Measurements from ENCODE around the gene SLC22A14. TPM values are rescaled to one million over a fixed set of nuclear protein-coding genes. Genes with fewer than 3 reads are reported as not detected.

The SLC22A14 gene
- total RNA-seq, 1 donor, result 0.86 TPM

DNA sequence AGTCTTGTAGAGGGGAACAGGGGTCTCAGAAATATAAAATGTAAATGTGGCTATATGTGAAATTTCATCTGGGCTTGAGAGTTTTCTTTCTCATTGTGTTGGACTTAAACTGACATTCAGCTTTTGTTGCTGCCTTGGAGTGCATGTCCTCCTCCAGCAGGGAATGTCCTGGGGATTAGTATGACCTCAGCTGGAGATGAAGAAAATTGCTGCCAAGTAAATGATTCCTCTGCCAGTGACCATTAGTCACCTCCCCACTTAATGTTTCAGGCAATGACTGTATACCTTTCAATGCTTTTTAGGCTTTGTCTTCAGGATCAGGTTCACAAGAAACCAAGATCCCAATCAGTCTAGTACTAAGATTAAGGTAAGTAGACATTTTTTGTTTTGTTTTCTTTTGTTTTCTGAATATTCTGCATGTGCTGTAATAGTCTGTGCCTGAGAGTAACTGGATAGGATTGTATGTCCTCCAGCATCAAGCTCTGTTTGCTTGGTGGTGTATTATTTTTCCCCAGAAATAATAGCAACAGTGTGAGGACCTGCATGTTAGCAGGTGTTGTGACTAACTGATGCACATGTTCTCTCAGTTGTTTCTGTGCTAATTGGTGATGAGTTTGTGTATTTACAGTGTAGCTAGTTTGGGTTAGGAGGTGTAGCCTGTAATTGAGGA lies 34.6 kb upstream of the SLC22A14 start:
- TF ChIP-seq, protein P1, sequence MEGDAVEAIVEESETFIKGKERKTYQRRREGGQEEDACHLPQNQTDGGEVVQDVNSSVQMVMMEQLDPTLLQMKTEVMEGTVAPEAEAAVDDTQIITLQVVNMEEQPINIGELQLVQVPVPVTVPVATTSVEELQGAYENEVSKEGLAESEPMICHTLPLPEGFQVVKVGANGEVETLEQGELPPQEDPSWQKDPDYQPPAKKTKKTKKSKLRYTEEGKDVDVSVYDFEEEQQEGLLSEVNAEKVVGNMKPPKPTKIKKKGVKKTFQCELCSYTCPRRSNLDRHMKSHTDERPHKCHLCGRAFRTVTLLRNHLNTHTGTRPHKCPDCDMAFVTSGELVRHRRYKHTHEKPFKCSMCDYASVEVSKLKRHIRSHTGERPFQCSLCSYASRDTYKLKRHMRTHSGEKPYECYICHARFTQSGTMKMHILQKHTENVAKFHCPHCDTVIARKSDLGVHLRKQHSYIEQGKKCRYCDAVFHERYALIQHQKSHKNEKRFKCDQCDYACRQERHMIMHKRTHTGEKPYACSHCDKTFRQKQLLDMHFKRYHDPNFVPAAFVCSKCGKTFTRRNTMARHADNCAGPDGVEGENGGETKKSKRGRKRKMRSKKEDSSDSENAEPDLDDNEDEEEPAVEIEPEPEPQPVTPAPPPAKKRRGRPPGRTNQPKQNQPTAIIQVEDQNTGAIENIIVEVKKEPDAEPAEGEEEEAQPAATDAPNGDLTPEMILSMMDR (IDR thresholded peaks at IDR 0.05; ENCODE audit: insufficient read depth, low read depth, low read length), result peak; percentile 30
- DNase-seq (ENCODE audit: low read depth), result peak; percentile 81
- H3K4me3 ChIP-seq (ENCODE audit: low read depth, low read length), result no peak overlapping the region

DNA sequence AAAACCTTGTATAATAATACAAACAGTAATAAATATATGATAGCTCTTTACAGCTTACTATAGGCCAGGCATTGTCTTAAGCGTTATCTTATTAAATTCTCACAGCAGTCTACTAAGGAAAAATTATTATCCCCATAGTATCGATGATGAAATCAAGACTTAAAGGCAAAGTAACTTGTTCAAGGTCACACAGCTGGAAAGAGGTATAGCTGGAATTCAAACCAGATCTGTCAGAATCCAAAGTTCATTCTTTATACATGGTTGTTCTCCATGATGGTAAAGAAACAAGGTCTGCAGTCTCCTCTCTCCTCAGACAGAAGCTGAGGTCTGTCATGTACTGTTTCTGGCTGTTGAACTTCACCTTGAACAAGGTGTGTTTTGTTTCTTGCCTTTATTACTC lies 31.9 kb upstream of the SLC22A14 start:
- no peak for DNase-seq (ENCODE audit: low read depth)
- no peak overlapping the region for H3K4me3 ChIP-seq (ENCODE audit: low read depth, low read length)
- TF ChIP-seq, protein P1 (IDR thresholded peaks at IDR 0.05; ENCODE audit: insufficient read depth, low read depth, low read length), result no peak

GRCh38 chr3:38251197-38251596 lies 30.9 kb upstream of the SLC22A14 start:
- no peak for DNase-seq (ENCODE audit: low read depth)
- TF ChIP-seq, protein P1 (IDR thresholded peaks at IDR 0.05; ENCODE audit: insufficient read depth, low read depth, low read length), result no peak
- H3K4me3 ChIP-seq (ENCODE audit: low read depth, low read length), result no peak overlapping the region

- no peak overlapping the region for H3K4me3 ChIP-seq (ENCODE audit: low read depth, low read length)
- no peak for DNase-seq (ENCODE audit: low read depth)
- TF ChIP-seq, protein P1 (IDR thresholded peaks at IDR 0.05; ENCODE audit: insufficient read depth, low read depth, low read length), result no peak
Observed at GRCh38 chr3:38253704-38254103, 28.4 kb upstream of the SLC22A14 start.

GRCh38 chr3:38254872-38255271 lies 27.2 kb upstream of the SLC22A14 start:
- DNase-seq (ENCODE audit: low read depth), result no peak
- TF ChIP-seq, protein P1 (IDR thresholded peaks at IDR 0.05; ENCODE audit: insufficient read depth, low read depth, low read length), result no peak
- H3K4me3 ChIP-seq (ENCODE audit: low read depth, low read length), result no peak overlapping the region

DNA sequence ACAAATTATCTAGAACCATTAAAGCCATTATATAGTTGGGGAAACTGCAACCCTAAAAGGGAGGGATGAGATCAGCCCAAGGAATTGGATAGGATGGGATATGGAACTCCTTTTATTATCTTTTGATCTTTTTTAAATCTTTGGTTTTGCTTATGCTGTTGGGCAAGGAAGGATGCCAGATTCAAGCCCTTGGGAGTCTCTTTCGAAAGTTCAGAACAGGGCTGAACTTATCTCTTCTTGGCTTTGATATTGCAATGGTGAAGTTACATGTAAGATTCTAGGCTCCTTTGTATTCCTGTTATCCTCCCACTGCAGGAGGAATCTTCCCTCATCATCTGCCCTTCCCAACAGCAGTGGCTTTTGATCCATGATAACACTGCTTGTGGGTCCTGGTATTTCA lies 26.5 kb upstream of the SLC22A14 start:
- TF ChIP-seq, protein P1 (IDR thresholded peaks at IDR 0.05; ENCODE audit: insufficient read depth, low read depth, low read length), result no peak
- no peak for DNase-seq (ENCODE audit: low read depth)

DNA sequence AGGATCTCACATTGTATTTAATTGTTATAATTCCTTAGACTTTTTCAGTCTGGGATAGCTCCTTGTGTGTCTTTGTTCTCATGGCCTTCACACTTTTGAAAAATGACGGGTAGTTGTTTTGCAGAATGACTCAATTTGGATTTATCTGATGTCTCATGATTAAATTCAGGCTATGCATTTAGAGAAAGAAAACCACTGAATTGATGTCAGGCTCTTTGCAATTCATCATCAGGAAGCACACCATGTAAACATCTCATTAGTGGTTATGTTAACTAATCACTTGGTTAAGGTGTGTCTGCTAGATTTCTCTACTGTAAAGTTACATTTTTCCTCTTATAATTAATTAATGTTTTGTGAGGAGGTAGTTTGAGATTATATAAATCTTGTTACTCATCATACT lies 24.5 kb upstream of the SLC22A14 start:
- TF ChIP-seq, protein P1 (IDR thresholded peaks at IDR 0.05; ENCODE audit: insufficient read depth, low read depth, low read length), result no peak
- peak; percentile 29 for DNase-seq (ENCODE audit: low read depth)
- H3K4me3 ChIP-seq (ENCODE audit: low read depth, low read length), result no peak overlapping the region

More for the DNA sequence above, 26.5 kb upstream of the SLC22A14 start:
- no peak overlapping the region for H3K4me3 ChIP-seq (ENCODE audit: low read depth, low read length)

All from fibroblast of villous mesenchyme (primary cell).